ENCODE measurements around the gene WNT11. TPM values are rescaled to one million over a fixed set of nuclear protein-coding genes. Genes with fewer than 3 reads are reported as not detected.

WNT11 gene
- total RNA-seq, 1 experiment from 2014 or later, result not detected

DNA sequence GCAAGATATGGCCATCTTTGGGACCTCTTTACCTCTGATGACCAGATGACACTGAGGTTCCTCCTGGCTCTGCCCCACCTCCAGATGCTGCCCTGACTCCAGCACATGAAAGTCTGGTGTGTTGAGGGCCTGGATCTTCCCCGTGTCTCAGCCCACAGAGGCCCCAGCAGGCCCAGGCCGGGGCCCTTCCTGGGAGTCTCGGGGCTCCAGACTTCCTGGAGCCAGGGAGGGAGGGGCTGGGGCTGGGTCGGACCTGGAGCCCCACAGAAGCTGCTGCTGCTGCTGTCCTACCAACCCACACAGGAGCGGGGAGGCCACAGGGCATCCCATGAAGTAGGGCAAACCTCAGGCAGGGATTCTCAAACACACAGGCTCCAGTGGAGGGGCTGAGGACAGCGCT lies 32.2 kb upstream of the WNT11 start:
- Histone ChIP-seq H2BK12ac (ENCODE audit: insufficient read length, low read depth, low read length) (no peak overlapping the region), H2BK5ac (ENCODE audit: insufficient read length, low read length) (no peak overlapping the region), H3K23ac (ENCODE audit: insufficient read length, low read depth, low read length) (no peak overlapping the region), H4K20me1 (ENCODE audit: control insufficient read depth, insufficient read depth, insufficient read length) (no peaks in the 10 kb centered on the region), H2BK15ac (ENCODE audit: low read depth, low read length) (no peak overlapping the region), H3K56ac (ENCODE audit: insufficient read length, low read depth, low read length) (no peak overlapping the region), H3K79me1 (ENCODE audit: insufficient read depth, low read depth, low read length, poor library complexity, severe bottlenecking) (no peaks in the 10 kb centered on the region), H3K27me3 (ENCODE audit: insufficient read depth, low read length) (no peaks in the 10 kb centered on the region; the same call in 1 of the 2 replicates), H3K4me2 (ENCODE audit: insufficient read depth, insufficient read length, low read length) (no peak overlapping the region), H3K18ac (ENCODE audit: insufficient read length, low read depth, low read length) (no peak overlapping the region), H3T11ph (ENCODE audit: low read length) (no peak overlapping the region), H4K5ac (ENCODE audit: insufficient read length, low read depth, low read length) (no peak overlapping the region), H4K91ac (ENCODE audit: insufficient read length, low read depth, low read length) (no peak overlapping the region), H2AFZ (ENCODE audit: low read length) (no peak overlapping the region), H3K23me2 (ENCODE audit: insufficient read length, low read depth, low read length, poor library complexity, severe bottlenecking) (peaks cover 10% of the 10 kb centered on the region), H3K4me1 (ENCODE audit: insufficient read depth, low read length) (no peaks in the 10 kb centered on the region), H3K27ac (ENCODE audit: insufficient read length, low read depth, low read length) (no peak overlapping the region), H3K9ac (ENCODE audit: extremely low read depth, insufficient read length, low read length) (no peak overlapping the region), H2BK20ac (ENCODE audit: low read depth, low read length, poor library complexity, severe bottlenecking) (no peak overlapping the region), H3K14ac (ENCODE audit: insufficient read depth, low read length) (no peak overlapping the region), H2BK120ac (ENCODE audit: low read depth, low read length, poor library complexity, severe bottlenecking) (no peak overlapping the region), H3K4ac (ENCODE audit: low read depth, low read length) (no peak overlapping the region), H4K8ac (replicated peaks; ENCODE audit: insufficient read length, low read depth, low read length) (no peak overlapping the region), H3K9me3 (ENCODE audit: control insufficient read depth, low read depth, low read length) (no peaks in the 10 kb centered on the region), H2AK5ac (ENCODE audit: insufficient read length, low read length) (no peak overlapping the region), H3K79me2 (ENCODE audit: insufficient read depth, low read length) (no peaks in the 10 kb centered on the region)
- Mint-ChIP-seq H3K4me1 (peaks cover 16 to 21% of the 10 kb centered on the region in 2 experiments), H3K27me3 (ENCODE audit: low read depth) (peaks cover 29% of the 10 kb centered on the region), H3K4me3 (no peak overlapping the region), H3K36me3 (ENCODE audit: insufficient read depth in 1 of 3, low read depth in 3 of 3) (no peaks in the 10 kb centered on the region; a peak in 1 of 7 replicates), H3K9me3 (peaks cover 6 to 7% of the 10 kb centered on the region in 2 experiments; a peak in 2 of 5 replicates), H3K27ac (no peak overlapping the region)
- no peak for DNase-seq
- no CpG with 5 or more reads among the region's 6 CpGs for WGBS (ENCODE audit: extremely low coverage, insufficient read length, low lambda C conversion rate)
- TF ChIP-seq, protein P1, sequence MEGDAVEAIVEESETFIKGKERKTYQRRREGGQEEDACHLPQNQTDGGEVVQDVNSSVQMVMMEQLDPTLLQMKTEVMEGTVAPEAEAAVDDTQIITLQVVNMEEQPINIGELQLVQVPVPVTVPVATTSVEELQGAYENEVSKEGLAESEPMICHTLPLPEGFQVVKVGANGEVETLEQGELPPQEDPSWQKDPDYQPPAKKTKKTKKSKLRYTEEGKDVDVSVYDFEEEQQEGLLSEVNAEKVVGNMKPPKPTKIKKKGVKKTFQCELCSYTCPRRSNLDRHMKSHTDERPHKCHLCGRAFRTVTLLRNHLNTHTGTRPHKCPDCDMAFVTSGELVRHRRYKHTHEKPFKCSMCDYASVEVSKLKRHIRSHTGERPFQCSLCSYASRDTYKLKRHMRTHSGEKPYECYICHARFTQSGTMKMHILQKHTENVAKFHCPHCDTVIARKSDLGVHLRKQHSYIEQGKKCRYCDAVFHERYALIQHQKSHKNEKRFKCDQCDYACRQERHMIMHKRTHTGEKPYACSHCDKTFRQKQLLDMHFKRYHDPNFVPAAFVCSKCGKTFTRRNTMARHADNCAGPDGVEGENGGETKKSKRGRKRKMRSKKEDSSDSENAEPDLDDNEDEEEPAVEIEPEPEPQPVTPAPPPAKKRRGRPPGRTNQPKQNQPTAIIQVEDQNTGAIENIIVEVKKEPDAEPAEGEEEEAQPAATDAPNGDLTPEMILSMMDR (conservative IDR thresholded peaks at IDR 0.05), result no peak
